ENCODE results near the gene ALG9.
"Not testable (repeated sequence)": the region's sequence is repeated elsewhere in the genome, so short reads cannot be mapped to it uniquely, and the experiment has no call there.

Gene ALG9

DNA sequence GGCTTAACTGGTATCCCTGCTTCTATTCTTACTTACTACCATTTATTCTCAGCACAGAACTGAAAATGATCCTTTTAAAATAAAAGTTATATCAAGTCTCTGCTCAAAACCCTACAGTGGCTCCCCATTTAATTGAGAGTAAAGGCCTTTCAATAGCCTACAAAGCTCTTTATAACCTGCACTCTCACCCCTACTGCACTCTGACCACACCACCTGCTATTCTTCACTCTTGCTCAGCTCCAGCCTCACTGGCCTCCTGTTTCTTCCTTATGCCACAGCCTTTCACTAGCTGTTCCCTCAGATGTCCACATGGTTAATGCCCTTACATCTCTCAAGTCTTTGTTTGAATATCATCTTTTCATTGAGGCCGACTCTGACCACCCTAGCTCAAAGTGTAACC is 64.3 kb downstream of the ALG9 start:
- DNase-seq: no peak
- intact Hi-C loops (cut with DNase I): no loop called here

GRCh38 chr11:111801135-111801534 is 70.2 kb downstream of the ALG9 start:
- no peak for DNase-seq
- intact Hi-C loops (cut with DNase I): no loop called here

GRCh38 chr11:111798279-111798678 is 73.1 kb downstream of the ALG9 start:
- DNase-seq: no peak
- intact Hi-C loops (cut with DNase I): no loop called here

GRCh38 chr11:111797145-111797581 is 74.2 kb downstream of the ALG9 start:
- DNase-seq: no peak
- intact Hi-C loops (cut with DNase I): no loop called here

DNA sequence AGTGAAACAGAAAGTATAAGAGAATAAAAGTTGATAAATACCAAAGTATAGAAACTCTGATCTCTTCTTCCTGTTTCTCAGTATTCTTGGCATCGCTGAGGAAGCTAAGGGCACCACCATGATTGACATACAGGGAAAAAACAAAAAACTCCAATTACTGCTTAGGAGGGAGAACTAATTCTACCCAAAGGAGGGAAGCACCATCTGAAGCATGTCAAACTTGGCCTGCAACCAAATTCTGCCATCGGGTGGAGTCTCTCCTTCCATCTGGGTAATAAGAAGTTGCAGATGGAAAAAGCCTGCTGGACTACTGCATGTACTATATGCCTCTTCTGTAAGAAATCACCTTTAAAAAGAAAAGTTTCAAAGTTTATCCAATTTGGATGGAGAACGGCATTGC is 74.7 kb downstream of the ALG9 start:
- intact Hi-C loops (cut with DNase I): no loop called here
- DNase-seq: peak in 2 of 10 donors; percentile 11 to 14

- no peak for DNase-seq
- intact Hi-C loops (cut with DNase I): no loop called here
Observed at GRCh38 chr11:111795334-111795985, 75.9 kb downstream of the ALG9 start.

- intact Hi-C loops (cut with DNase I): no loop called here
- DNase-seq: no peak
Observed at GRCh38 chr11:111793863-111794262, 77.5 kb downstream of the ALG9 start.

- no peak for DNase-seq
- intact Hi-C loops (cut with DNase I): no loop called here
Observed at GRCh38 chr11:111792955-111793500, 78.4 kb downstream of the ALG9 start.

GRCh38 chr11:111792314-111792713 is 79.1 kb downstream of the ALG9 start:
- intact Hi-C loops (cut with DNase I): no loop called here

DNA sequence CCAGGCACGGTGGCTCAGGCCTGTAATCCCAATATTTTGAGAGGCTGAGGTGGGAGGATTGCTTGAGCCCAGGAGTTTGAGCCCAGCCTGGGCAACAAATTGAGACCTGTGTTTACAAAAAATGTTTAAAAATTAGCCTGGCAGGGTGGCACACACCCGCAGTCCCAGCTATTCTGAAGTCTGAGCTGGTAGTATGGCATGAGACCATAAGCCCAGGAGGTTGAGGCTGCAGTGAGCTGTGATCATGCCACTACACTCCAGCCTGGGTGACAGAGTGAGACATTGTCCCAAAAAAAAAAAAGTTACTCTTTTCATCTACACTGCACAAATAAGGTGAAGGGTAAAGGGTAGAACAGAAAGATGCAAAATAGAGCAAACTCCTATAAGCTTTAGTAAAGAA is 82.9 kb downstream of the ALG9 start:
- intact Hi-C loops (cut with DNase I): no loop called here

More at GRCh38 chr11:111792314-111792713, 79.1 kb downstream of the ALG9 start:
- no peak for DNase-seq

DNA sequence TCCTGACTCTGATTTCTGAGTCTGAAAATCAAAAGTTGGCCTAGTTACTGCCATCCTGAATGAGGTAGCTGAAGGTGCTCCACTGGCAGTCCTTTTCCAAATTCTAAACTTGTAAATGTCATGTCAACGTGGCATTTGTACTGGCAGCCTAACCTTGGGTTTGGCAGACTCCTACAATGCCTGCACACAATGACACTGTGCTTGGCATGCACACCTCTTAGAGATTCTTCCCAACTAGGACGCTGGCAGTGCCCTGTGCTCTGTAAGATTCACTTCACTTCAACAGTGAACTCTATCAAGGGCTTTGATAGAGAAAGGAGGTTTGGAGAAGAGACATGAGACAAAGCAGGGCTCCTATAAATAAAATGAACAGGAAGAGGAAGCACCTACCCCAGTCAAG is 83.3 kb downstream of the ALG9 start:
- no peak for DNase-seq
- intact Hi-C loops (cut with DNase I): no loop called here

More for the DNA sequence above, 82.9 kb downstream of the ALG9 start:
- no peak for DNase-seq

DNA sequence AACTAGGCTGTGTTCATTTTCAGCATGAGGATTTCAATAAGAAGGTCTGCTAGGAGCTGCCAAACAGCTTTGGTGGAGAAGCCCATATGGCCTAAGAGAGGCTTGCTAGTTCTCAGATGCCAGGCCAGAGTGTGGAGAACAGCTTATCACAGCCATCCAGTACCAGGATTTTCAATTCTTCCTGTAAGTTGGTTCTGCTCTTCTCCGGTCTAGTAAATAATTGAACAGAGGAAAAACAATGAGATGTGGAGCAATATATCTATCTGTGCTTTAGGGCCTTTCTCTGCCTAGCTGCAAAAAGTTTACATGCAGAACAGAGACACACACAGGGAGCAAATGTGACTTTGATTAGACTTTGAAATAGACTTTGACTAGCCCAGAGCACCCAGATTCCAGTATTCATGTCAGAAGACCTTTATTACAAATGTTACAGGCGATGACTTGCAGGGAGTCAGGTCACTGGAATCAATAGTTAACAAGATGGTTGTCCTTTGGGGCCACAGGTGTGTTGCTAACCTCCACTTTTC is 85.4 kb downstream of the ALG9 start:
- no peak for DNase-seq
- intact Hi-C loops (cut with DNase I): no loop called here

DNA sequence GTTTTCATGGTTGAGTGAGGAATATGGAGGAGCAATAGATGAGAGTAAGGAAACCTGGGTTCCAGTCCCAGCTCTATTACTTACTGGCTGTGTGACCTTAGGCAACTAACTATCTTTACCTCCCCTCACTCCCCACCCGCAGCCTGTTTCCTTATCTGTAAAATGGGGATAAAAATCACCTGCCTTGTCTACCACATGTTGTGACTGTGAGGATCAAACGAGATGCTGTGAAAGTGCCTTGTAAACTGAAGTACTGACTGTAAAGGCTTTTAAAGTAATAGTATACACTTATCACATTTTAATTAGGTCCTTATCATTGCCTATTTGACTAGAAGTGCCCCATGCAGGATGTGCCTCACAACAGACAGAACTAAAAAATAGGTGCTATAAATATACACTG is 86.3 kb downstream of the ALG9 start:
- DNase-seq: no peak
- intact Hi-C loops (cut with DNase I): no loop called here

DNA sequence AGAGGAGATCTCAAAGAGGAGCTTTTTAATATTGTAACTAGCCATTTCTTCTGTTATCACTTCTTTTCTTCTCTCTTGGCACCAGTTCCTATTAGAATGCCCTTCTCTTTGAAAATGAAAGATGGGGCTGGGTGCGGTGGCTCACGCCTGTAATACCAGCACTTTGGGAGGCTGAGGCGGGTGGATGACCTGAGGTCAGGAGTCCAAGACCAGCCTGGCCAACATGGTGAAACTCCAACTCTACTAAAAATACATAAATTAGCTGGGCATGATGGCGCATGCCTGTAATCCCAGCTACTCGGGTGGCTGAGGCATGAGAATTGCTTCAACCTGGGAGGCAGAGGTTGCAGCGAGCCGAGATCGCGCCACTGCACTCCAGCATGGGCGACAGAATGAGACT is 87.1 kb downstream of the ALG9 start:
- DNase-seq; intact Hi-C loops (cut with DNase I): not testable (repeated sequence)

DNA sequence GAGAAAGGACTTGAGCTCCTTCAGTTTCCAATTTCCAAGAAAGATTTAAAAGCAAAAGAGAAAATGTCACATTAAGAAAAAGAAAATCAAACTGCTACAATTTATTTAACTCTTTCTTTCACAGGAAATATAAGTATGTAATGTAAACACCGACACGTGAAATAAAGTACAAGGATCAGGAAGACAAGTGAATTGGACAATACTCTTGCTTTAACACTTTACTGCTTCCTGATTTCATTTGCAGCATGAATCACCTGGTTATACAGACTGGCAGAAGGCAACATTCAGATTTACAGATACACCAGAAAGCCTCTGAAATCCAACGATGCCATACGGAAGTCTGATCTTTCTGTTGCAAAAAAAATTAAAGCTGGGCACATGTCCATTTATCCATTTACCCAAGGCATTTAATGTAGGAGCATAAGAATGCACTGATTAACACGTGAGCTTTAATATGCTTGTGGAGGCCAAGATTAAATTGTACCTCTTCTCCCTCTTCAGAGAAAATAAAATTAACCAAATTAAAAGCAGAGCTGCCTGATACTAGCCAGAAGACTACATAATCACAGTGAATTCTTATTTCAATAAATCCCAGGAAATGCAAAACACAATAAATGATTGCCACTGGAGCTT is 89.2 kb downstream of the ALG9 start:
- intact Hi-C loops (cut with DNase I): no loop called here
- DNase-seq: no peak

- no peak for DNase-seq
- intact Hi-C loops (cut with DNase I): loop anchor here (5.0 kb wide), 2 partner anchors 63 to 322 kb away; no protein-coding TSS in a partner anchor
Observed at GRCh38 chr11:111779118-111779517, 92.3 kb downstream of the ALG9 start.

DNA sequence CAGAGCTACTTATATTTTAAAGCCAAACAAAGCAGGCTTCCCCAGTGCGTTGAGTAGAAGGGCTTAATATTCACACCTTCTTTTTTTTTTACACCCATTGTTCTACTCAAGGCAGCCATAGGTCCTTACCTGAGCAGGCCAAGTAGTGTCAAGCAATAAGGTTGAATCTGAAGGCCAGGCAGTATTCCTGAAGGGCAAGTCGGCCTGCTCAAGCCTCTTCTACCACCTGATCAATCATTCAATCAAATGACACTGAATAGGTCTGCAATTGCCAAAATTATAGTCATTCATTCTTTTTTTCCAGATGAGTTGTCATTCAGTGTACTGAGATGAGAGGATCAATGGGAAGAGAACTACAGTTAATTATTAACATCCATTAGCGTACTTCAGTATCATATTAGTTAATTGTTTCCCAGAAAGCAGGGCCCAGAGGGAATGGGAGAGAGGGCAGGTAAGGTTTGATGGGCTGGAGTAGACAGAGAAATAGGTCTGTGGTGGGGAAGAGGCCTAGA is 93.3 kb downstream of the ALG9 start:
- intact Hi-C loops (cut with DNase I): loop anchor here (5.0 kb wide), 2 partner anchors 64 to 321 kb away; no protein-coding TSS in a partner anchor
- no peak for DNase-seq

DNA sequence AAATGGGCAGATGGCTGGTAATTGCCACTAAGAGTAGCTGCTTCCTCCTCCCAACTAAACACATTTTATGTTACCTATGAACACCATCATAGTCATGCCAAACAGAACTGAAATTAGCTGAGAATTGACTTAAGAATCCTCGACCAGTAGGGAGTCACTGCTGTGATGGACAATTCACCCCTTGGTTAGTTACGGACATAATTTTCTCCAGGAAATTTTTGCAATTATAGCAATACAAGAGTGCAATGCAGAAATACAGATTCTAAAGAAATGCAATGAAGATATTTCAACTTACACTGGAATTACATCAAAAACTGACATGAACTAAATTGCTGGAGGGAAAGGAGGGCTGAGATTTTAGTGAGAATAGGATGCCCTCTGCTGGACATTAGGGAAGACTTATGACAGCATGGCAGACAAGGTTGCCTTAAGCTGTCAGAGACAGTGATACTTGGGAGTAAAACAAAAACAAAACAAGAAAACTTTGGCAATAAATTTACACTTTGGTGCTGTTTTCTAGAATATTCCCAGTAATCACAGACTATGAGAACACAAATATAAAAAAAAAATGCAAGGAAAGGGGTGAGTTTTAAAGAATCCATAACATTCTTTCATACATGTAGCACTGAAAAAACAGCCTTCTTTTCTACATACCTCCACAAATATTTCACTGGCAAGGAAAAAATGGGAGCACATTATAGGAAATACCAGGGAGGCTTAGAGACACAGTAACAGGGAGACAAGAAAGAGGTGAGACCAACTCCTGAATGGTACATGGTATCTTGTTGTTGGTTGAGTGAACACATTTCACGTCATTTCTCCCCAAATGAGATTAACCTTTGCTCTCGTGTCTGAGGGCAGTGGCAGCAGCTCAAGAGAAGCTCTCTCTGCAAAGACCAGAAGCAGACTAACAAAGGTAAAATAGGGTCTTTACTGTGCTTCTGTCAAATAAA is 94.0 kb downstream of the ALG9 start:
- intact Hi-C loops (cut with DNase I): loop anchor here (1.0 to 5.0 kb wide), 4 partner anchors 65 to 320 kb away; partner anchors contain the start of gene SIK2
- DNase-seq: peak in 2 of 10 donors; percentile 22 to 41

- intact Hi-C loops (cut with DNase I): loop anchor here (1.0 to 5.0 kb wide), 4 partner anchors 66 to 319 kb away; partner anchors contain the start of gene SIK2
- DNase-seq: no peak
Observed at GRCh38 chr11:111776398-111777093, 94.8 kb downstream of the ALG9 start.

Data from posterior cingulate gyrus (tissue), 11 donors.